ENCODE data around the gene TSGA10IP.

The TSGA10IP gene

GRCh38 chr11:65945430-65945911, at the start of gene TSGA10IP:
Gene TSGA10IP, plus strand, starts transcription at chr11:65945480. Its CDS starts 196 bp downstream, at chr11:65945676.
- no peak for DNase-seq

GRCh38 chr11:65895482-65895981, 49.7 kb upstream of the TSGA10IP start:
- DNase-seq, result no peak

DNA sequence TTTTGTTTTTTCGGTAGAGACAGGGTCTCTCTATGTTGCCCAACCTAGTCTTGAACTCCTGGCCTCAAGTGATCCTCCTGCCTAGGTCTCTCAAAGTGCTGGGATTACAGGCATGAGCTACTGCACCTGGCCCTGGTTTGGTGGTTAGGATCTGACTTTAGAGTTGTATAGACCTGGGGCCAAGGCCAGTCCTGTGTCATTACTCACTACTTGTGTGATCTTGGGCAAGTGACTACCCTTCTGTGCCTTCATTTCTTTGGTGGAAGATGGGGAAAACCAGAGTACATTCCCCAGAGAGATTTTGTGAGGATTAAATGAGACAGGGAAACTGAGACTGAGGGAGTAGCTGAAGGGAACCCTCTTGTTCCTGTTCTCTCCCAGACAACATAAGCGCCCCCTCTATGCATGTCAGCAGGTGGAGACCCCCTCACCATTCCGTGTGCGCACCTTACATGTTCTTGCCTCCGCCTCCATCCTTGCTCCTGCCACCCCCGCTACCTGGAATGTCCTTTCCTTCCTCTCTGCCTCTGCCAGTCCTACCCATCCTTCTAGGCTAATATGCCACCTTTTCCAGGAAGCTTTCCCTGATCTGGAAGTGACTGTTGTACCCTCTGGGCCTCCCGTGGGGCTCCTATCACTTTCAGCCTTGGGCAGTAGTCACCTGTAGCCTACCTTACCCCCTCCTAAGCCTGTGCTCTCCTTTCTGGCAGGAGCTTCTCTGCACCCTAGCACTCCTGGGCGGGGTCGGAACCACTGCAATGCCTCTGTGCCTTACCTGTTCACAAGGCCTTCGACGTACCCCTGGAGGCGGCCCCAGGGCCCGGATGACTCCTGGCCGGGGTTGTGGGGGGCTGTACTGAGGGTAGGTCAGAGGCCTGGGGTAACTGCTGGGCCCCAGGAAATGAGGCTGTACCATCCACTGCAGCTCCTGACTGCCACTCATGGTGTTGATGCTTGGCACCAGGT, 49.0 kb upstream of the TSGA10IP start:
- DNase-seq, result no peak

- DNase-seq, result no peak
Measured at GRCh38 chr11:65897020-65897471, 48.2 kb upstream of the TSGA10IP start.

- no peak for DNase-seq
Measured at GRCh38 chr11:65898656-65899355, 46.5 kb upstream of the TSGA10IP start.

DNA sequence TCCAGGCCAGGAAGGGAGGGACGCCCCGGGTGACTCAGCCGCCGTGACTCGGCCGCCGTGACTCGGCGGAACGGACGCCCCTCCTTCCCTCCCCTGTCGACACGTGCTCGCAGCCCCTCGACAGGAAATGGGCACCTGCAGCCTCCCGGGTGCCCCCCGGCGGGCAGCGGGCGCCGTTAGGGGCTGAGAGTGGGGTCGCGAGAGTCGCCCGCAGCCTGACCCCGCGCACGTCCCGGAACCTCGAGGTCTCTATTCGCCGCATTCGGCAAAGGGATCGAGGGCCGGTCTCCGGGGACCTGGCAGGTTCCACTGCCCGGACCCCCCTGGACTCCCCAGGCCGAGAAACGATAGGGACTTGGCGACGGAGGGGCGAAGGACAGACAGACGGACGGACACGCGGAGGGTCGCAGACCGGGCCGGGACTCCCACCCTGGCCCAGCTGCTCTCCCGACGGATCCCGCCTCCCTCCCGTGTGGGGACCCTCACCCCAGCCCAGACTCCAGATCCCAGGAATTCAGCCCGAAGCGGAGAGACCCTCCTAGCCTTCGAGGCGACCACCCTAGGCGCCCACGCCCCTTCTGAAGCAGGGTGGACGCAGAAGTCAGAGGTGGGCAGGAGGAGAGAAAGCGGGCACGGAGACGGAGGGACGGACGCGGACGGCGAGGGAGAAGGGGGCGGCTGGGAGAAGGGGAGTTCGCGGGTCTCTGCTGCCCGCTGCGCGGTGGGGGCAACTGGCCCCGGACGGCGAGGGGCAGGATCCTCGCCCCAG, 45.7 kb upstream of the TSGA10IP start:
- no peak for DNase-seq

DNA sequence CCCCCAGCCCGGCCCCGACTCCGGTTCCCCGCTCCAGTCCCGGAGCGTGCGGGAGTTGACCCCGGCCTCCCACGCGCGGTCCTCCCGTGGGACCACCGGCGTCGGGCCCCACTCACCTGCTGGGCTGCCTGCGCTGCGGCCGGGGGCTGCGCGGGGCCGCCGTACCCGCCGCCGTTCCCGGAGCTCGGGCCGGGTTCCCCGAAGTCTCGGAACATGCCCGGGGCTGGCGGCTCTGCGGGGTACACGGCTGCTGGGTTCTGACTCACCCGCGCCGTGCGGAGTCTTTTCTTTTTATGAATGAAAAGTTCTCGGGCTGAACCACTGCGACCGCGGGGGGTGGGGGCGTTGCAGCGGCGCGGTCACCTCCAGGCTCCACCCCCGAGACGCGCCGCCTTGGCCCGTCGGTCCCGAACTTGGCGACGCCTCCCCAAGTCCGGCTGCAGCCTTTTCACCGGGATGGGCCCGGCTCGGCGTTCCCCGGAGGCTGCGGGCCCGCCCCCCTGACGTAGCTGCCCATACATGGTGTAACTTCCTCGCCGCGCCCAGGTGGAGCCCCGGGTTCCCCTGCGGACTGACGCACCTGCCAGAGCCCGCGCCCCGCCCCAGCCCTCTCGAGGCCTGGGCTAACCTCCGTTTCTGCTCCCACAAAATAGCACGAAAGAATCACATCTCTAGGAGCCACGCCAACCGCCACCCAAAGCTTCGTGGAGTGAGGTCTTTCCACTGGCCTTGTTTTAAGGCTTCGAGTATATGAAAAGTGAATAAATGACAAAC, 45.0 kb upstream of the TSGA10IP start, which contains the start of gene FOSL1:
Gene FOSL1, minus strand, starts transcription at position 264 of the 774 bp plus-strand sequence. Its CDS starts 49 bp downstream, at position 215.
- DNase-seq, result peak; percentile 75

GRCh38 chr11:65900899-65901180, 44.4 kb upstream of the TSGA10IP start:
- DNase-seq, result no peak

GRCh38 chr11:65903068-65903481, 42.2 kb upstream of the TSGA10IP start:
- DNase-seq, result no peak

GRCh38 chr11:65903715-65904114, 41.6 kb upstream of the TSGA10IP start:
- DNase-seq, result no peak

GRCh38 chr11:65906602-65907001, 38.7 kb upstream of the TSGA10IP start:
- no peak for DNase-seq

GRCh38 chr11:65907878-65908277, 37.4 kb upstream of the TSGA10IP start:
- no peak for DNase-seq

DNA sequence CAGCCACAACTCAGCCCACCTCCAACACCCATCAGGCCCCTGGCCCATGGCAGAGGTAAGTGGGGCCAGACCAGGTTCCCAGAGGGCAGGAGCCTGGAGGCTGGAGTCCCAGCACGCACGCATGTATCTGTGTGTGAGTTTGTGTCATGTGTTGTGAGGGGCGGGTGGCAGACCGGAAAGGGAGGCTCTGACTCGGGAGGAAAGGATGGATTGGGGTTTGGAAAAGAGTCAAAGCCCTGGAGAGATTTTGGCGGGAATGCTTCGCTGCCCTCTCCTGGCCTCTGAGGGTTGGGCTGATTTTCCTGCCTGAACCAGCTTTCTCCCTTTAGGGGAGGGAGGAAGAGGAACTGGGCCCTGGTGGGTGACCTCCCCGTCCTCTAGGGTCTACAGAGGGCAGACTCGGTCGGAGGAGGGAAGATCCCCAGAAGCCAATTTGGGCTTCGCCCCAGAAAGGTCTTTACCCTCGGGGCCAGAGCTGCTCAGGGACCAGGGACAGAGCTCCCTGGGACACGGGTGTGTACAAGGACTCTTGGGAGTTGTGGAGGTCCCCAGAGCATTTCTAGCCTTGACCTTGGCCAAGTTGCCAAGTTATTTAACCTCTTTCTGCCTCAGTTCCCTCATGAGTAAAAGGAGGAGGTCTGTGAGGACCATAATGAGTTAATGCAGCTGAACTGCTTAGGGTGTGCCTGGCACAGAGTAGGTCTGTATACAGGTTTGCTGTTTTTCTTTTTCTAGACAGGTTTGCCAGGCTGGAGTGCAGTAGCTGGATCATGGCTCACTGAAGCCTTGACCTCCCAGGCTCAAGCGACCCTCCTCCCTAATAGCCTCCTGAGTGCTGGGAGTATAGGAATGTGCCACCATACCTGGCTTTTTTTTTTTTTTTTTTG, 33.4 kb upstream of the TSGA10IP start:
- peak; percentile 65 for DNase-seq

DNA sequence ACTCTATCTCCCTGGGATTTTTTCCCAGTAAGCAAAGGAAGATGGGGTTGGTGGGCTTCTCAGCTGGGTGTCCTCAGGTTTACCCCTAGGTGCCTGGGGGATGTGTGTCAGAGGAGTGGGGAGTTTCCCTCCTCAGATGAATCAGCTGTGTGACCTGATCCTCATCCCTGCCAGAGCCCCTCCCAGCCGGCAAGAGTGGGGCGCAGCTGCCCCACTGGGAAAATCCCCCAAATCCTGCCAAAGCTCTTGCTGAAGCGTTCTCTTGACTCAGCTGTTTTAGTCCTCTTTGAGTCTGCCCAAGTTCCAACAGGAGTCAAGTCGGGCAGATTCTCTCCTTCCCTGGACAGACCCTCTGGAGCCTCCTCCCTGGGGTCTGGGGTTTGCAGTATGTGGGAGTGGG, 32.4 kb upstream of the TSGA10IP start:
- DNase-seq, result no peak

GRCh38 chr11:65915101-65915820, 30.0 kb upstream of the TSGA10IP start:
- DNase-seq, result no peak

GRCh38 chr11:65915821-65916251, 29.4 kb upstream of the TSGA10IP start:
- no peak for DNase-seq

DNA sequence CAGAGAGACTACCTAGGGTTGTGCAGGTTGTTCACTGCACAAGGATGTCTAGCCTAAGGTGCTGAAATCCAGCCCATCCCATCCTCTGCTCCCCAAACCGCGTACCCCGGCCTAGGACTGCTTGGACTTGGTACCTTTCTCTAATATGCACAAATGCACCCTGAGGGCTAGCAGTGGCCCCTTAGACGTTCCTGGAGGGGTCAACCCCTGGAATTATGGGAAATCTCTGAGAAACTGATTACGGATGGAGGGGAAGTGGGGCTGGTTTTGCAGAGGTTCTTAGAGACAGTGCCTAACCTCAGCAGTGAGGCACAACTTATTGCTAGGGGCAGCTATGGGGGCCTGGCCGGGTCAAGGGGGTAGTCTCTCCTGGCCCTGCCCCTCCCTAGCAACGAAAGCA, 28.9 kb upstream of the TSGA10IP start:
- no peak for DNase-seq

- no peak for DNase-seq
Measured at GRCh38 chr11:65917077-65917433, 28.2 kb upstream of the TSGA10IP start.

- DNase-seq, result no peak
Measured at GRCh38 chr11:65917434-65918210, 27.7 kb upstream of the TSGA10IP start.
